Fibroblast of lung (primary cell): Measurements from ENCODE around the gene MCCC2.

Experiments used
- CTCF ChIP-seq, 2 donors: IDR thresholded peaks in 1 of 2; conservative IDR thresholded peaks in 1 of 2; 1 replicate in 1 of 2; 2 replicates in 1 of 2; pipeline ENCODE4 v1.5.1; 2011 to 2012; ENCODE audit warnings: low read length in 2 of 2, control low read depth in 1 of 2, inconsistent platforms in 1 of 2, low read depth in 1 of 2, mild to moderate bottlenecking in 1 of 2
- EZH2 ChIP-seq: IDR thresholded peaks from 2 replicates; pipeline ENCODE4 v1.5.1; 2012; ENCODE audit warnings: low read length, control low read depth, mild to moderate bottlenecking; ENCODE audit errors: missing control alignments

- TF ChIP-seq CTCF (conservative IDR thresholded peaks at IDR 0.05 in 1 of 2, IDR thresholded peaks at IDR 0.05 in 1 of 2; ENCODE audit: low read depth in 1 of 2, low read length in 2 of 2) (no peak), EZH2 (no peak)
Observed at GRCh38 chr5:71600783-71601182, 13.6 kb downstream of the MCCC2 start.
